ENCODE measurements around the gene KDM7A.
"Not testable (repeated sequence)": the region's sequence is repeated elsewhere in the genome, so short reads cannot be mapped to it uniquely, and the experiment has no call there.

The KDM7A gene

GRCh38 chr7:140156460-140157080 lies 20.2 kb downstream of the KDM7A start:
- no peak for DNase-seq (ENCODE audit: low read depth)

GRCh38 chr7:140155428-140155827 lies 21.4 kb downstream of the KDM7A start:
- DNase-seq (ENCODE audit: low read depth): no peak

- no peak for DNase-seq (ENCODE audit: low read depth)
Measured at GRCh38 chr7:140153666-140154161, 23.1 kb downstream of the KDM7A start.

GRCh38 chr7:140146574-140146973 lies 30.2 kb downstream of the KDM7A start:
- no peak for DNase-seq (ENCODE audit: low read depth)

GRCh38 chr7:140145709-140146108 lies 31.1 kb downstream of the KDM7A start:
- DNase-seq (ENCODE audit: low read depth): no peak

- DNase-seq (ENCODE audit: low read depth): no peak
Measured at GRCh38 chr7:140144821-140145220, 32.0 kb downstream of the KDM7A start.

GRCh38 chr7:140143997-140144396 lies 32.8 kb downstream of the KDM7A start:
- DNase-seq (ENCODE audit: low read depth): no peak

GRCh38 chr7:140142031-140142430 lies 34.8 kb downstream of the KDM7A start:
- no peak for DNase-seq (ENCODE audit: low read depth)

GRCh38 chr7:140141256-140141655 lies 35.5 kb downstream of the KDM7A start:
- DNase-seq (ENCODE audit: low read depth): no peak

- no peak for DNase-seq (ENCODE audit: low read depth)
Measured at GRCh38 chr7:140137078-140137477, 39.7 kb downstream of the KDM7A start.

- DNase-seq (ENCODE audit: low read depth): no peak
Measured at GRCh38 chr7:140136073-140136472, 40.7 kb downstream of the KDM7A start.

GRCh38 chr7:140134039-140134438 lies 42.7 kb downstream of the KDM7A start:
- no peak for DNase-seq (ENCODE audit: low read depth)

GRCh38 chr7:140127360-140128127 lies 49.2 kb downstream of the KDM7A start:
- no peak for DNase-seq (ENCODE audit: low read depth)

- DNase-seq (ENCODE audit: low read depth): no peak
Measured at GRCh38 chr7:140126435-140127034, 50.2 kb downstream of the KDM7A start.

GRCh38 chr7:140122965-140123364 lies 53.8 kb downstream of the KDM7A start:
- no peak for DNase-seq (ENCODE audit: low read depth)

GRCh38 chr7:140121326-140121725 lies 55.5 kb downstream of the KDM7A start:
- DNase-seq (ENCODE audit: low read depth): no peak

GRCh38 chr7:140114817-140115216 lies 62.0 kb downstream of the KDM7A start:
- not testable (repeated sequence) for DNase-seq (ENCODE audit: low read depth)

GRCh38 chr7:140108777-140109176 lies 68.0 kb downstream of the KDM7A start:
- DNase-seq (ENCODE audit: low read depth): not testable (repeated sequence)

- DNase-seq (ENCODE audit: low read depth): no peak
Measured at GRCh38 chr7:140096459-140096858, 80.3 kb downstream of the KDM7A start.

- DNase-seq (ENCODE audit: low read depth): no peak
Measured at GRCh38 chr7:140093375-140093774, 83.4 kb downstream of the KDM7A start.

- no peak for DNase-seq (ENCODE audit: low read depth)
Measured at GRCh38 chr7:140085447-140085846, 91.3 kb downstream of the KDM7A start.

- DNase-seq (ENCODE audit: low read depth): no peak
Measured at GRCh38 chr7:140084972-140085371, 91.8 kb downstream of the KDM7A start.

- no peak for DNase-seq (ENCODE audit: low read depth)
Measured at GRCh38 chr7:140084142-140084655, 92.6 kb downstream of the KDM7A start.

Measured in activated T-helper 1 cell treated with Interleukin-2 at 50 U/mL for 16 hours (primary cell).